ENCODE data around the gene OPRD1. TPM values are rescaled to one million over a fixed set of nuclear protein-coding genes. Genes with fewer than 3 reads are reported as not detected.

Gene OPRD1
- total RNA-seq, 1 donor from 2014 or later: not detected

- TF ChIP-seq, protein P1, sequence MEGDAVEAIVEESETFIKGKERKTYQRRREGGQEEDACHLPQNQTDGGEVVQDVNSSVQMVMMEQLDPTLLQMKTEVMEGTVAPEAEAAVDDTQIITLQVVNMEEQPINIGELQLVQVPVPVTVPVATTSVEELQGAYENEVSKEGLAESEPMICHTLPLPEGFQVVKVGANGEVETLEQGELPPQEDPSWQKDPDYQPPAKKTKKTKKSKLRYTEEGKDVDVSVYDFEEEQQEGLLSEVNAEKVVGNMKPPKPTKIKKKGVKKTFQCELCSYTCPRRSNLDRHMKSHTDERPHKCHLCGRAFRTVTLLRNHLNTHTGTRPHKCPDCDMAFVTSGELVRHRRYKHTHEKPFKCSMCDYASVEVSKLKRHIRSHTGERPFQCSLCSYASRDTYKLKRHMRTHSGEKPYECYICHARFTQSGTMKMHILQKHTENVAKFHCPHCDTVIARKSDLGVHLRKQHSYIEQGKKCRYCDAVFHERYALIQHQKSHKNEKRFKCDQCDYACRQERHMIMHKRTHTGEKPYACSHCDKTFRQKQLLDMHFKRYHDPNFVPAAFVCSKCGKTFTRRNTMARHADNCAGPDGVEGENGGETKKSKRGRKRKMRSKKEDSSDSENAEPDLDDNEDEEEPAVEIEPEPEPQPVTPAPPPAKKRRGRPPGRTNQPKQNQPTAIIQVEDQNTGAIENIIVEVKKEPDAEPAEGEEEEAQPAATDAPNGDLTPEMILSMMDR (IDR thresholded peaks at IDR 0.05): no peak
- H3K4me3 ChIP-seq: no peak overlapping the region
- H3K4me1 ChIP-seq: peaks cover 0 to 11% of the 10 kb centered on the region in 2 donors
- no peaks in the 10 kb centered on the region for H3K9me3 ChIP-seq
- no peak for DNase-seq (ENCODE audit: low spot score in 2 of 2)
- no peak overlapping the region for H3K27ac ChIP-seq
- intact Hi-C loops (cut with DNase I): no loop called here
- H3K36me3 ChIP-seq: no peaks in the 10 kb centered on the region
- no peaks in the 10 kb centered on the region for H3K27me3 ChIP-seq
Measured at GRCh38 chr1:28899267-28899666, 87.3 kb downstream of the OPRD1 start.

- Histone ChIP-seq H3K27ac (no peak overlapping the region), H3K9me3 (no peaks in the 10 kb centered on the region), H3K4me3 (no peak overlapping the region), H3K4me1 (peaks cover 0 to 11% of the 10 kb centered on the region in 2 donors), H3K27me3 (no peaks in the 10 kb centered on the region), H3K36me3 (no peaks in the 10 kb centered on the region)
- DNase-seq (ENCODE audit: low spot score in 2 of 2): no peak
- TF ChIP-seq, protein P1 (IDR thresholded peaks at IDR 0.05): no peak
- intact Hi-C loops (cut with DNase I): no loop called here
Measured at GRCh38 chr1:28900562-28900961, 88.6 kb downstream of the OPRD1 start.

- TF ChIP-seq, protein P1 (IDR thresholded peaks at IDR 0.05): no peak
- H3K4me1 ChIP-seq: peaks cover 0 to 11% of the 10 kb centered on the region in 2 donors
- no peaks in the 10 kb centered on the region for H3K27me3 ChIP-seq
- H3K36me3 ChIP-seq: no peaks in the 10 kb centered on the region
- intact Hi-C loops (cut with DNase I): no loop called here
- no peaks in the 10 kb centered on the region for H3K9me3 ChIP-seq
- H3K4me3 ChIP-seq: no peak overlapping the region
- no peak overlapping the region for H3K27ac ChIP-seq
- no peak for DNase-seq (ENCODE audit: low spot score in 2 of 2)
Measured at GRCh38 chr1:28902738-28903137, 90.8 kb downstream of the OPRD1 start.

DNA sequence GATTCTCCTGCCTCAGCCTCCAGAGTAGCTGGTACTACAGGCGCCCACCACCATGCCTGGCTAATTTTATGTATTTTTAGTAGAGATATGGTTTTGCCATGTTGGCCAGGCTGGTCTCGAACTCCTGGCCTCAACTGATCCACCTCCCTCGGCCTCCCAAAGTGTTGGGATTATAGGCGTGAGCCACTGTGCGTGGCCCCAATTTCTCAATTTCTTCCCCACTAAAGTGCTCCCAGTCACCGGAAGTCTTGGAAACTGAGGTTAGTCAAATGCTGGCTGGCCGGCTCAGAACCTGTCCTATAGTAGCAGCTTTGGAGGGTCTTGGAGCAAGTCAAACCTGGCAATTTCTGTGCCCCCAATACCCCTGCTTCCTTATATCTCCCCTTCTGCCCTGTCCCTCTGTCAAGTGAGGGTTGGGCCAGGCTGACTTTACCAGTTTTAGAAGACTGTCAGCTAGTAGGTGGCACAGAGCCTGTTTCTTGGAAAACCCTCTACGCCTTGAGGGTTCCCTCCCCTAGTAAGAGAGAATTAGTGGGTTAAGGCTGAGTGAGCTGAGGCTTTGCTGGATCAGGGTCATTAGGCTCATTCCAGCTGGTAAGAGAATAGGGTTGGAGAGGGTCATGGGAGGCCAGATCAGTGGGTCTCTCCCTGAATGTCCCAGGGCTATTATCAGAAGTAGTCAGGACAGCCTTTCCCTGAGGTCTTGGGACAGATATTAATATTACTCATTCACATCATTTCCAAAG lies 94.1 kb downstream of the OPRD1 start:
- intact Hi-C loops (cut with DNase I): no loop called here
- Histone ChIP-seq H3K4me1 (no peaks in the 10 kb centered on the region), H3K27ac (no peak overlapping the region), H3K4me3 (no peak overlapping the region), H3K27me3 (no peaks in the 10 kb centered on the region), H3K9me3 (no peaks in the 10 kb centered on the region), H3K36me3 (no peaks in the 10 kb centered on the region)
- no peak for DNase-seq (ENCODE audit: low spot score in 2 of 2)
- TF ChIP-seq, protein P1 (IDR thresholded peaks at IDR 0.05): no peak

GRCh38 chr1:28909198-28909597 lies 97.2 kb downstream of the OPRD1 start:
- Histone ChIP-seq H3K36me3 (no peaks in the 10 kb centered on the region), H3K27ac (no peak overlapping the region)
- intact Hi-C loops (cut with DNase I): no loop called here

More at GRCh38 chr1:28909198-28909597, 97.2 kb downstream of the OPRD1 start:
- no peaks in the 10 kb centered on the region for H3K4me1 ChIP-seq
- TF ChIP-seq, protein P1 (IDR thresholded peaks at IDR 0.05): no peak
- DNase-seq (ENCODE audit: low spot score in 2 of 2): no peak
- H3K9me3 ChIP-seq: no peaks in the 10 kb centered on the region
- no peak overlapping the region for H3K4me3 ChIP-seq
- no peaks in the 10 kb centered on the region for H3K27me3 ChIP-seq

Data from ascending aorta (tissue), 2 donors.